ENCODE measurements around the gene GARRE1. TPM values are rescaled to one million over a fixed set of nuclear protein-coding genes. Genes with fewer than 3 reads are reported as not detected.

Gene GARRE1
- total and polyA plus RNA-seq, 2 experiments from 2014 or later: 16.0 to 20.0 TPM

GRCh38 chr19:34217952-34218817 is 36.2 kb upstream of the GARRE1 start (continued):
- no peak for TF ChIP-seq REST (IDR thresholded peaks at IDR 0.05; ENCODE audit: unreplicated experiment)
- TF ChIP-seq ZNF331 (CRISPR knock-in tag; IDR thresholded peaks at IDR 0.05; ENCODE audit: low read depth): no peak
- TF ChIP-seq CTCF (conservative IDR thresholded peaks at IDR 0.05; ENCODE audit: low read depth in 2 of 2): no peak
- no peak for TF ChIP-seq POLR2AphosphoS5 (IDR thresholded peaks at IDR 0.05; ENCODE audit: low read depth)
- TF ChIP-seq ZNF114 (CRISPR knock-in tag; IDR thresholded peaks at IDR 0.05): no peak
- TF ChIP-seq EZH2phosphoT487 (IDR thresholded peaks at IDR 0.05; ENCODE audit: unreplicated experiment): no peak
- no peak for TF ChIP-seq CREB1 (CRISPR knock-in tag; IDR thresholded peaks at IDR 0.05; ENCODE audit: low read depth)
- TF ChIP-seq EZH2 (IDR thresholded peaks at IDR 0.05; ENCODE audit: low read depth, unreplicated experiment): no peak
- no peak for TF ChIP-seq JUNB (IDR thresholded peaks at IDR 0.05; ENCODE audit: unreplicated experiment)
- no peak for TF ChIP-seq NANOG (IDR thresholded peaks at IDR 0.05; ENCODE audit: borderline replicate concordance)

GRCh38 chr19:34218818-34219164 is 35.6 kb upstream of the GARRE1 start:
- Histone ChIP-seq H3K36me3 (ENCODE audit: insufficient read depth) (peaks cover 56% of the 10 kb centered on the region), H3K4me2 (no peak overlapping the region)

More at GRCh38 chr19:34218818-34219164, 35.6 kb upstream of the GARRE1 start:
- H3K9me3 Mint-ChIP-seq: no peaks in the 10 kb centered on the region
- H3K27me3 Mint-ChIP-seq (ENCODE audit: insufficient read depth, low read depth, poor library complexity): no peaks in the 10 kb centered on the region
- Histone ChIP-seq H3K27me3 (ENCODE audit: insufficient read depth) (no peaks in the 10 kb centered on the region), H3K4me1 (ENCODE audit: insufficient read depth) (no peaks in the 10 kb centered on the region; the same call in 1 of the 2 replicates), H3K79me2 (replicated peaks; ENCODE audit: insufficient read depth) (peaks cover 11% of the 10 kb centered on the region), H3F3A (replicated peaks; ENCODE audit: low read depth) (peaks cover 17% of the 10 kb centered on the region), H4K20me1 (replicated peaks; ENCODE audit: insufficient read depth) (peaks cover 15% of the 10 kb centered on the region; the same call in 1 of the 2 replicates), H2AFZ (no peak overlapping the region), H3K4me3 (no peak overlapping the region), H3K27ac (ENCODE audit: low read depth) (0 out of 2 replicates have a peak overlapping the region, but pooled peaks have one; percentile 10), H3K9me2 (ENCODE audit: insufficient read depth) (no peaks in the 10 kb centered on the region)
- no peak overlapping the region for H3K4me3 Mint-ChIP-seq
- no peak for ATAC-seq
- no peak for DNase-seq (ENCODE audit: low spot score)
- H3K27ac Mint-ChIP-seq: no peak overlapping the region
- H3K4me1 Mint-ChIP-seq: peaks cover 4% of the 10 kb centered on the region
- TF ChIP-seq EZH2phosphoT487 (IDR thresholded peaks at IDR 0.05; ENCODE audit: unreplicated experiment): no peak
- no peak for TF ChIP-seq EZH2 (IDR thresholded peaks at IDR 0.05; ENCODE audit: low read depth, unreplicated experiment)
- H3K36me3 Mint-ChIP-seq (ENCODE audit: low read depth): peaks cover 77% of the 10 kb centered on the region

Measured in GM23338 (cell line).